ENCODE data around the gene CACNA1S.

The CACNA1S gene

DNA sequence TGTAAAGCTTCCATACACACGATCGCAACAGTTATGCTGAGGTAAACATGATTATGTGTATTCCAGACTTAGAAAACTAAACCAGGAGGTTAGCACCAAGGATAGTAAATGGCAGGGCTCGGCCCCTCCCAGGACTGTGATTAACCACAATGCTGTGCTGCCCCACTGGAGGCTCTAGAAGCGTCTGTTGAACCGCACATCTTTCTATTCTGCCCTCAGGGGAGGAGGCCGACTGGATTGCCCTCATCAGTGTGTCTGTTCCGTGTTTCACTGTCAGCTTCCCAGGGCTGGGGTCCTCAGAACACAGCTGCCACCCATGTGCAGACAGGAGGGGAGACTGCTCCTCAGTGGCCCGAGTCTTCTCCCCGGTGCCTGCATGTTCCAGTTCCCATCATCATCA, 27.5 kb upstream of the CACNA1S start:
- DNase-seq = no peak

DNA sequence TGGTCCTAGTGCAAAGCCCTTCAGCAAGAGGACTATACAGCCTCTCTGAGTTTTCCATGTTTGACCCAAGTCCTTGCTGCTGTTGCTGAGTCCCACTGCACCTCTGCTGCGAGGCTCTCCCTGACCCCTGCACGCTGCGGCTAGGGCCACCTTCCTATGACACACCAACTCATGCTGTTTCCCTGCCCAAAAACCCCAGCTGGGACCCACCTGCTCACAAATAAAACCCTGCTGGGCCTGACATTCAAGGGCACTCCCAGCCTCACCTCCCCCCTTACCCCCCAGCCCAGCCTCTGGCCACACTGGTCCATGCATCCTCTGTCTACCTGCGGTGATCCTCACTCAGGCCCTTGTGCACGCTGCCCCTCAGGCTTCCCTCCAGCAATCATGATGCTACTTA, 27.1 kb upstream of the CACNA1S start:
- no peak for DNase-seq

DNA sequence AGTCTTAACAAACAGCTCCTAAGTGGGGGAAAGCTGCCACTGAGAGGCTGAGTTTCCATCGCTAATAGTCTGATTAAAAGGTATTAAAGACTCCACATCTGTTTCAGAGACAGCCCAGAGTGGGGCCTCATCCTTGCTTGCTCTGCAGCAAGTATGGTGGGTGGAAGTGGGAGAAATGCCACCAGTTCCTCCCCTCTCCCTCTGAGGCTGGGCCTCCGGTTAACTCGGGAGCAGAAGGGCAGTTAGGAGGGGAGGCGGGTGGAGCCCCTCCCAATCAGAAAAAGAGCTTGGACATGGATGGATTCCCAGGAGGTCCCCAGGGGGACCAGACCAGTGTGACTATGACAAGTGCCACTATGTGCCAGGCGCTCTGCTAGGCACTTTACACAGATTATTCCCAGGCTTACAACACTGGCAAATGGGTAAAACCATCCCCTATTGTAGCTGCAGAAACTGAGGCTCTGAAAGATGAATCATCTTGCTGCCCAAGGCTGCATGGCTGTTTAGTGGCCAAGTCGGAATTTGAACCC, 26.1 kb upstream of the CACNA1S start:
- no peak for DNase-seq

DNA sequence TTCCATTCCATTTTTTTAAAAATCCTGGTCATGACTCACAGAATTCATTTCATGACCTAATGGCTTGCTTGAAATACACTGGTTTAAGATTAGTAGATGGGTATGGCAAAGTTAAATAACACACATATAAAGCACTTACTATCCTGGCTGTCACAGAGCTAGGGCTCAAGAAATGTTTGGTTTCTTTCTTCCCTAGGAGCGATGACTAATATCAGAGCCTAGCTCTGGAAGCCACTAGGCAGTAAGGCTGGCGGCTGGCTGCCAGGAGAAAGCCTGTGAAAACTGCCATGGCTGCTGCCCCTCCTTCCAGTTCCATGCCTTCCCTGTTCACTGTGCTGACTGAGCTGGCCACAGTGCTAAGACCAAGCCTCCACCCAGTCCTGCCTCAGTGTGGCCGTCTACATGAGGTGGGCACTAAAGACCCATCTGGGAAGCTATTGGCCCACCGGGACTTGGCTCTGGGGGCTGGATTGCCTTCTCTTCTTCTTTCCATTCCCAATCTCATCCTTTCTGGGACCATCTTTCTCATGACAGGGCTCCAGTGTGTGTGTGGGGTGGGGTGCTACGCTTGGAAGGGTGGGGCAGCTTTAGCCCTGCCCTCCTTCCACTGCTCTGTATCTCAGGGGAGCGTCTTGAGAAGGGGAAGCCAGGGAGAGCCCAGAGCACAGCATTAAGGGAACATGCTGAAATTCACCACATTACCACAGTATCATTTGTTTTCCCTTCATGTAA, 25.5 kb upstream of the CACNA1S start:
- no peak for DNase-seq

DNA sequence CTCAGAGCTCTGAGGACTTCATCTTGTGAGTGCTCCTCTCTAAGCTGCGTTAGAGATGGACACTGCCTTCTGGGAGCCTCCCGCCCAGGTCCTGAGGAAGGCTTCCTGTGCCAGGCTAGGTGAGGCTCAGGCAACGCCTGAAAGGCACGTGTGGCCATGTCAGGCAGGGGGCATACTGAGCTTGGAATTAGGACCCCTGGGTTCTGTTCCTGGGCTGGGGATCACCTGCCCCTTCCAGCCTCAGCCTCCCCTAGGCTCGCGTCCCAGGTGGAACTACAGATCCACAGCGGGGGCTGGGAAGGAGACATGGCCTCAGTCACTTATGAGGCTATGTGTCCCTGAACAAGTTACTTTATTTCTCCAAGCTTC, 24.8 kb upstream of the CACNA1S start:
- no peak for DNase-seq

DNA sequence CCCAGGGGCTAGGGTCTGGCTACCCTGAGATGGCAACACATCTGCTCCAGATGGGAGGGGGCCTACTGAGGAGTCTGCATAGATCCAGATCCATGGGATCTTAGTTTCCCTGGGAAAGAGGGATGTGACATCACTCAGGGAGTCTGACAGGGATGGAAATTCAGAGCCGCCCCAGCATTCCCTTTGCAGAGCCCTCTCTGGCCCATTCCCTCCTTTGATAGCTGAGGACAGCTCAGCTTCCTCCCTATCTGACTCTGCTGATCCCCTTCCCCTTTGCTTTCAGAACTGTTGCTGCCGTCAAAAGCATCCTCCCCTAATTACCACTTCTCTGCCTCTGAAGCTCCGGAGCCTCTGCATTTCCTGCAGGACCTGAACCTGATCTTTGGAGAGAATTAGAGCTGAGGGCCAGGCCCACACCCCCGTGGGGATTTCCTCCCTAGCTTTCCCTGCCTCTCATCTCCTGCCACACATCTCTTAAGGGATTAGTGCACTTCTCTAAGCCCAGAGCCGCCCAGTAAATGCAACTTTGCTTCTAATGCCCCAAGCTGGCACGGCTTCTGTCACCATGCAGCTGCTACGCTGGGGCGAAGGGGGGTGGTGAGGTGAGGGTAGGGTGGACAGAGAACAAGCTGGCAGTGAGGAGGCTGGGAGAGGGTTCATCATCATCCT, 24.3 kb upstream of the CACNA1S start:
- no peak for DNase-seq

DNA sequence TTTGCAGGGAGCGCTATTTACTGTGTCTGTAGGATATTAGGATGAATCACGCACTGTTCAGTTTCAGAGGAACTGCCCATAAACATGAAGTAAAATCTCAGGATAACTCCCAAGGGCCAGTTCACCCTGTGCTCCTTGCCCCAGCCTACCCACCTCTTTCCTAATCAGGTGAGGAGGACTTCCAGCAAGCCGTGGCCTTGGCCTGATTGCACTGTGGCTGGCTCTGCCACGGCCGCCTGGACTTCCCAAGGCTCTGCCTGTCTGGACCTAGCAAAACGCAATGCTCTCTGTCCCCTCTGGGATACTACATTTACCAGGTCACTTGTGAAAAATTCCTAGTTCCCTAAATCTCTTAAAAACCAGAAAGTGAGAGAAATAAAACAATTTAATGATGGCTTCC, 22.2 kb upstream of the CACNA1S start:
- no peak for DNase-seq

- no peak for DNase-seq
Measured at GRCh38 chr1:201131398-201131797, 19.2 kb upstream of the CACNA1S start.

GRCh38 chr1:201128962-201129361, 16.7 kb upstream of the CACNA1S start:
- DNase-seq = no peak

- no peak for DNase-seq
Measured at GRCh38 chr1:201128476-201128875, 16.2 kb upstream of the CACNA1S start.

GRCh38 chr1:201127755-201128455, 15.7 kb upstream of the CACNA1S start:
- DNase-seq = no peak

GRCh38 chr1:201126832-201127754, 14.9 kb upstream of the CACNA1S start, which contains the start of gene ASCL5:
Gene ASCL5 (minus strand): TSS chr1:201127184. CDS start chr1:201115372, 11,812 bp downstream.
- no peak for DNase-seq

- no peak for DNase-seq
Measured at GRCh38 chr1:201126463-201126831, 14.2 kb upstream of the CACNA1S start.

- DNase-seq = no peak
Measured at GRCh38 chr1:201125800-201126199, 13.6 kb upstream of the CACNA1S start.

GRCh38 chr1:201125019-201125418, 12.8 kb upstream of the CACNA1S start:
- DNase-seq = no peak

DNA sequence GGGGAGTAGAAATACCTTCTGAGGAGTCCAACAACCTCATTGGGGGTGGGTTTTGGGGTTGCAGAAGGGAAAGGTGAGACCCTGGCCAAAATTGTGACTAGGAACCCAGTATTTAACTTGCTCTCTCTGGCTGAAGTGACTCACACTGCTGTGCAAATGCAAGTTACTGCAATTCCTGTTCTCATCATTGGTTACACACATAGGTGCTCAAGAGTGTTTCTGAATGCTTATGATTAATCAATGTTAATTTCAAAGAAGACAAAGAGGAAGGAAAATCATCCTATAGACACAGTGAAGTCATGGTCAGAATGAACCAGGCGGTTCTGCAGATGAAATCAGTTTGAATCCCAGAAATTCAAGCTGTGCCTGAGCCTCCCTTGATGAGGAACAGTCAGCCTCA, 11.6 kb upstream of the CACNA1S start:
- no peak for DNase-seq

- no peak for DNase-seq
Measured at GRCh38 chr1:201122321-201122957, 10.2 kb upstream of the CACNA1S start.

- DNase-seq = peak; percentile 24 to 37
Measured at GRCh38 chr1:201119206-201120197, 7.3 kb upstream of the CACNA1S start.

DNA sequence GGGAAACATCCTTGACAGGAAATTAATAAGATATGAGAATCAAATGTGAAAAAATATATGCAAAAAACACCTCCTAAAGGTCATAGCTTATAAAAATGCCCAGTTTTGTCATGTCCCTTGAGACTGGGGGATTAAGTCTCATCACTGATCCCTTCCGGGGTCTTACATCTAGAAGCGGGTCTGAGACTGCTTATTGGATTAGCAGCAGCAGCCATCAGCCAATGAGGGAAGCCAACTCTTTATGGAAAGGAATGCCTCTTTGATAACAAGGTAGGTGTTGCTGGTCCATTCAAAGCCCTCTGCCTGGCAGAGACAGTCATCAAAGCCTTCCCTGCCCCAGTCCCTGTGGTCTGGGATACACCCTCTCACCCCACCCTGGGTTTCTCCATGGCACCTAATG, 3.9 kb upstream of the CACNA1S start:
- DNase-seq = no peak

DNA sequence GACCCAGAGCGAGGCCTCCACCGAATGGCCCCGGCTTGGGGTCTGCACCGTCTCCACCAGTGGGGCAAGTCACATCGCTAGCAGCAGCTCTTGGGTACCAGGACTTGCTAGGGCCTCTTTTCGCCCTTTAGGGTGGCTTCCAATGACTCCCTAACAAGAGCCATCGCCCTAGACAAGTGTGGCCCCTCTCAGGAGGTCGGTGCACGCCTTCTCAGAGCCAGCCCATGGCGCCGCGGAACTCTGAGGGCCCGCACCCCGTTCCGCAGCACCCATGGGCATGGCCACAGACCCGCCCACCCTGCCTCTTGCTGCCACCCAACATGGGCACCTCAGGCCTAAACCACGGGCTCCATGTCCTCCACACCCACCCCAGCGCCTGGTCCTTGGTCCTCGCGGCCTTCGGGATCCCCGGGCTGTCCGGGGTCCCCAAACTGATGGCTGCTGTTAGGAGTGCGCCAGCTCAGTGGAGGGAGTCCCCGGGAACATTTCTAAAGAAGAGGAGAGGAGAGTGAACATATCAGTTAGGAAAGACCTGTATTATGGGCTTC, 3.2 kb upstream of the CACNA1S start:
- no peak for DNase-seq

Measured in stimulated activated CD4-positive, alpha-beta T cell treated with anti-CD3 and anti-CD28 coated beads, Interleukin-4, amount 100 ng/mL, for 4 hours (primary cell).